ENCODE measurements around the gene SSB.

DNA sequence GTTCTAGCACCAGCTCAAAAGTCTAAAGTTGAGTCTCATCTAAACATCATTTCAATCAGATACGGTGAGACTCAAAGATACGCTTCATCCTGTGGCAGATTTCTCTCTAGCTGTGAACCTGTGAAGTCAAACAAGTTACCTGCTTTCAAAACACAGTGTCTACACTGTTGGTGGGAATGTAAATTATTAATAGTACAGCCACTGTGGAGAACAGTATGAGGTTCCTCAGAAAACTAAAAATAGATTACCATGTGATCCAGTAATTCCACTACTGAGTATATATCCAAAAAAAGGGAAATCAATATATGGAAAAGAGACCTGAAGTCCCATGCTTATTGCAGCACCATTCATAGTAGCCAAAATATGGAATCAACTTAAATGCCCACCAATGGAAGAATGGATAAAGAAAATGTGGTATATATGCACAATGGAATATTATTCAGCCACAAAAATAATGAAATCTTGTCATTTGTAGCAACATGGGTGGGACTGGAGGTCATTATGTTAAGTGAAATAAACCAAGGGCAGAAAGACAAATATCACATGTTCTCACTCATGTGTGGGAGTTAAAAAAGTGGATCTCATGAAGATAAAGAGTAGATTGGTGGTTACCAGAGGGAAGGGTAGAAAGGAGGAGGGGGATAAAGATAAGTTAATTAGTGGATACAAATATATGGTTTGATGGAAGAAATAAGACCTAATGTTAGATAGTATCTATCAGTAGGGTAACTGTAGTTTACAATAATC is 40.2 kb downstream of the SSB start:
- TF ChIP-seq HNF4A (conservative IDR thresholded peaks at IDR 0.05) (no peak), RAD21 (IDR thresholded peaks at IDR 0.05) (no peak), SP1 (IDR thresholded peaks at IDR 0.05) (no peak), ATF3 (IDR thresholded peaks at IDR 0.05) (no peak), TAF1 (conservative IDR thresholded peaks at IDR 0.05) (no peak), REST (IDR thresholded peaks at IDR 0.05) (no peak), FOXA1 (IDR thresholded peaks at IDR 0.05) (no peak), EGR1 (IDR thresholded peaks at IDR 0.05; ENCODE audit: low read depth in 2 of 2) (no peak), RXRA (IDR thresholded peaks at IDR 0.05) (no peak), NR2F2 (IDR thresholded peaks at IDR 0.05) (no peak), JUND (IDR thresholded peaks at IDR 0.05) (no peak), YY1 (IDR thresholded peaks at IDR 0.05) (no peak)
- TF ChIP-seq, protein P1, sequence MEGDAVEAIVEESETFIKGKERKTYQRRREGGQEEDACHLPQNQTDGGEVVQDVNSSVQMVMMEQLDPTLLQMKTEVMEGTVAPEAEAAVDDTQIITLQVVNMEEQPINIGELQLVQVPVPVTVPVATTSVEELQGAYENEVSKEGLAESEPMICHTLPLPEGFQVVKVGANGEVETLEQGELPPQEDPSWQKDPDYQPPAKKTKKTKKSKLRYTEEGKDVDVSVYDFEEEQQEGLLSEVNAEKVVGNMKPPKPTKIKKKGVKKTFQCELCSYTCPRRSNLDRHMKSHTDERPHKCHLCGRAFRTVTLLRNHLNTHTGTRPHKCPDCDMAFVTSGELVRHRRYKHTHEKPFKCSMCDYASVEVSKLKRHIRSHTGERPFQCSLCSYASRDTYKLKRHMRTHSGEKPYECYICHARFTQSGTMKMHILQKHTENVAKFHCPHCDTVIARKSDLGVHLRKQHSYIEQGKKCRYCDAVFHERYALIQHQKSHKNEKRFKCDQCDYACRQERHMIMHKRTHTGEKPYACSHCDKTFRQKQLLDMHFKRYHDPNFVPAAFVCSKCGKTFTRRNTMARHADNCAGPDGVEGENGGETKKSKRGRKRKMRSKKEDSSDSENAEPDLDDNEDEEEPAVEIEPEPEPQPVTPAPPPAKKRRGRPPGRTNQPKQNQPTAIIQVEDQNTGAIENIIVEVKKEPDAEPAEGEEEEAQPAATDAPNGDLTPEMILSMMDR (IDR thresholded peaks at IDR 0.05; ENCODE audit: low read depth, low read length, missing input control) = no peak
- TF ChIP-seq, protein P2, sequence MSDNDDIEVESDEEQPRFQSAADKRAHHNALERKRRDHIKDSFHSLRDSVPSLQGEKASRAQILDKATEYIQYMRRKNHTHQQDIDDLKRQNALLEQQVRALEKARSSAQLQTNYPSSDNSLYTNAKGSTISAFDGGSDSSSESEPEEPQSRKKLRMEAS (IDR thresholded peaks at IDR 0.05) = no peak

All from liver (tissue), 3 donors.